DND-41 (cell line): ENCODE measurements around the gene TPRG1.

Source experiments
- CTCF ChIP-seq: IDR thresholded peaks from 2 replicates; pipeline ENCODE4 v1.5.1; 2012; ENCODE audit warnings: borderline replicate concordance, low read length, moderate library complexity, mild to moderate bottlenecking; ENCODE audit not compliant: poor library complexity, severe bottlenecking; ENCODE audit errors: extremely low read depth
- EZH2 ChIP-seq: IDR thresholded peaks from 3 replicates; pipeline ENCODE4 v1.6.1; 2012; ENCODE audit warnings: borderline replicate concordance, low read depth, mild to moderate bottlenecking, moderate library complexity, low read length, inconsistent platforms; ENCODE audit not compliant: severe bottlenecking

GRCh38 chr3:189317911-189318310 lies 146.1 kb downstream of the TPRG1 start:
- no peak for TF ChIP-seq CTCF
- TF ChIP-seq EZH2 = no peak
